HG03521 (cell line): Measurements from ENCODE around the gene HIPK1.
"Not testable (repeated sequence)": the region's sequence is repeated elsewhere in the genome, so short reads cannot be mapped to it uniquely, and the experiment has no call there.

Source experiments
- ATAC-seq: cut with Tn5 transposase; IDR thresholded peaks from one replicate; pipeline ENCODE4 v1.9.1; 2021; ENCODE audit warnings: mild to moderate bottlenecking, moderate library complexity; ENCODE audit not compliant: unreplicated experiment

Gene HIPK1

GRCh38 chr1:113980110-113980509 is 51.0 kb downstream of the HIPK1 start:
- ATAC-seq = no peak

DNA sequence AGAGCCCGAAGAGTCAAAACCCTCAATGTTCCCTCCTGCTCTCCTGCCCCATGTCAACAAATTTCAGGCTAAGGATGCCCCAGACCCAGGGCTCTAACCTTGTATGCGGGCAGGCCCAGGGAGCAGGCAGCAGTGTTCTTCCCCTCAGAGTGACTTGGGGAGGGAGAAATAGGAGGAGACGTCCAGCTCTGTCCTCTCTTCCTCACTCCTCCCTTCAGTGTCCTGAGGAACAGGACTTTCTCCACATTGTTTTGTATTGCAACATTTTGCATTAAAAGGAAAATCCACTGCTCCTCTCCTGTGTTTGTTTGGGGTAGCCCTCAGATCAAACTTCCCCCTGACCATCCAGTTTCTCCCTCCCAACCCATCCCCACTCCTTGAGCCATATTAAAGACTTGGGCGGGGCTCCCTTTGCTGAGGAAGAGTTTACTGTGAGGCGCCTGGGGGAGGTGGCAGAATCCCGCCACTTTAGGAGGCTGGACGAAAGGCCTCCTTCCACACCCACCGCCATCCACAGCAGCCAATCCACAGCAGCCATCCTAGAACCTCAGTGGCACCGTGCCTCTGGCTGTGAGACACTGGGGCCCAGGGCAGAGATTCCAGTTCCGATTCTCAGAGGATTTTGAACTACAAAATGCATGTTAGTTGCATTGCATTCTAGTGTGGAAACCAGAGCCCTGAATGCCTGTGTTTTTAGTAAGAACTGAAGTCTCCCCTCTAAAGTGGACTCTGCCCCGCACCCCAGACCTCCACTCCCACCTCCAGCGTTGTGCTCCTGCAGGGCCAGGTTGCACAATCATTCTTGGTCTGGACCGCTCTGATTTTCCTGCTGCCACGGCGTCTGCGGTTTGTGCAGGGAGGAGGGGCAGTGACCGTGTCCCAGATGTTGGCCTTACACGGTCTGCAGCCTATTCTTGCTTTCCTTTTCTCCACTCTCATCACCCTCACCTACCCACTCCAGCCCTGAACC is 53.1 kb downstream of the HIPK1 start:
- ATAC-seq = no peak

DNA sequence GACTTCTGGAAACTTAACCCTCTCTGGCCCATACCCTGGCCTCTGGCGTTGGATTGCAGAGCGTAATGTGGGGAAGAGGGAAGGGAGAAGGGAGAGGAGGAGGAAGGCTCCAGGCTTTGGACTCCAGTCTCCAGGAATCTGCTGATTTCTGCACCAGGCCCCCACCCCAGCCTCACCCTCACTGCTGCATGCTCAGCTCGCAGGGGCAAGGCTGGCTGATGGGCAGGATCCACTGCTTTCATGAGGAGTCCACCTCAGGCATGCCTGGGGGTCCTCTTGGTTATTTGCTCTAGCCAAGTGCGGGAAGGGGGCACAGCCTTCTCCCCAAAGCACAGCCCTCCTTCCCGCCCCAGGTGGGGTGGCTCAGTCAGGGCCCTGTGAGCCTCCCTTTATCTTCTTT is 53.8 kb downstream of the HIPK1 start:
- no peak for ATAC-seq

DNA sequence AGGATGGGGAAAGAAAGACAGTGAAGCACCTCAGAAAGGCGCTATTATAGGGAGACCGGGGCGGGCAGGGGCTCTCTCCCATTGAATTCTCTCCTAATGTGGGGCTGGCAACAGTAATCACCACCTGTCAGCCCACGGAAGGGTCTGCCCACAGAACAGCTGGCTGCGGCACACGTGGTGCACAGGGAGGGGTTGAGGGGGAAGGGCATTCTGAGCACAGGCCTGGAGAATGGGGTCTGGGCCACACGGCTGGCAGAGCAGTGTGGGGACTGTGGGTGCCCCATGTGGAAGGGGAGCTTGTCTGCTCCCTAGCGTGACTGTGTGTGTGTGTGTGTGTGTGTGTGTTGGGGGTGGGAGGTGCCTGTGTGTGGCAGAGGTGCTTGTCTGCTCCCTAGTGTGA is 54.3 kb downstream of the HIPK1 start:
- ATAC-seq = no peak

DNA sequence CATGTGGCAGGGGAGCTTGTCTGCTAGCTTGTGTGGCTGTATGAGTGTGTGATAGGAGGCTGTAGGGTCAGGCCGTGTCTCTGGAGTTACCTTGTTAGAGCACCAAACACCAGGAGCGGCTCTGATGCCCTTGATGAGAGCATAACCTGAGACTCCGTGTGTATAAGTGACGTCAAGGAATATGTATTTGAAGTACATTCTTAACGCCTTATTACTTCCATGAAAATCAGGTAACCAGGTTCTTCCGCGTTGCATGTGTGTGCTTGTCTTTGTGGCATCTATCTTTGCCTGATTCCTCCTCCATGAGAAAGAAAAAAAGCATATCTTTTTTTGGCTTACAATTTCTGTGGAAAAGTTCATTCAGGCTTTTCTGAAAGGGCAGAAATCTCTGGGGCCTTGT is 54.7 kb downstream of the HIPK1 start:
- no peak for ATAC-seq

GRCh38 chr1:113984710-113985109 is 55.6 kb downstream of the HIPK1 start:
- no peak for ATAC-seq

DNA sequence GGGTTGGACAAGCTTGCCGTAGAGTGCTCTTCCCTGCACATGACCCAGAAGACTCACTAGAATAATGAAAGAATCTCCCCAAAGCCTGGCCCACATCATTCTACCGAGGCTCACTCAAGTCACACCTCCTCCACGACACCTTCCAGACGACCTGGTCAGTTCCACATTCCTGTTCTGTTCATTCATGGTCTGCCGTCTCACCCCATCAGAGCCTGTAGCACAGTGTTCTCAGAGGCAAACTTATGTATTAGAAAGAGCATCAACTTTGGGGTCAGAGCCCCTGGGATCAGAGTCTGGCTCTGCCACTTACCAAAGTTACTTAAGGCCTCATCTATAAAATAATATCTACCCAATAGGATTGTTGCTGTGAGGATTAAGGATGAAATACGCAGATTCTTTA is 57.7 kb downstream of the HIPK1 start:
- ATAC-seq = no peak

DNA sequence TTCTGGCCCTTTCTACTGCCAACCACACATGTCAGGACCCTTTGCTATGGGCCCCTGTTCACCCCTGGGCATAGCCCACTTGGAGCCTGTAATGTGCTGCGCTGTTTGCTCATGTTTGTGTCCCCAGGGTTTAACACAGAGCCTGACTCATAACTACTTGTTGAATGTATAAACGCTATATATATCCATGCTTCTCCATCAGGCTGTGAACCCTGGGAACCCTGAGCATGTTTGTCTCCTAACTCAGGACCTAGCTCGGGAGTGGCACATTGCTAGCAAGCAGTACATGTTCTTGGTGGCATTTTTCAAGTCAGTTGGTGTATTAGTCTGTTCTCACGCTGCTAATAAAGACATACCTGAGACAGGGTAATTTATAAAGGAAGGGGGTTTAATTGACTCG is 58.1 kb downstream of the HIPK1 start:
- no peak for ATAC-seq

- ATAC-seq = no peak
Observed at GRCh38 chr1:113990530-113990929, 61.4 kb downstream of the HIPK1 start.

- ATAC-seq = no peak
Observed at GRCh38 chr1:113990961-113991360, 61.8 kb downstream of the HIPK1 start.

GRCh38 chr1:113991467-113991997 is 62.4 kb downstream of the HIPK1 start:
- ATAC-seq = no peak

- no peak for ATAC-seq
Observed at GRCh38 chr1:113993072-113993471, 63.9 kb downstream of the HIPK1 start.

DNA sequence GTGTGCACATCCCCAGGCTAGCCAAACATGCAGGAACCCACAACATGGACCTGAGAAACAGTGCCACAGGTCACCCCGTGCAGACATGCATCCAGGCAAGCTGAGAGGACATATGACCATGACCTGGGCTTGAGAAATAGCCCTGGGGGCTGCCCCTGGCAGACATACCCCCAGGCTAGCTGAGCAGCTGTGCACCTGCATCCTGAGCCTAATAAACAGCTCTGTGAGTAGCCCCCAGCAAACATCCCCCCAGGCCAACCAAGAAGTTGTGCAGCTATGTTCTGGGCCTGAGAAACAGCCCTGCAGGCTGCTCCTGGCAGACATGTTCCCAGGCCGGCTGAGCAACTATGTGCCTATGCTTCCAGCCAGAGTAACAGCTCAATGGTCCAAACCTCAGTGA is 64.6 kb downstream of the HIPK1 start:
- ATAC-seq = no peak

- no peak for ATAC-seq
Observed at GRCh38 chr1:113995382-113995781, 66.3 kb downstream of the HIPK1 start.

DNA sequence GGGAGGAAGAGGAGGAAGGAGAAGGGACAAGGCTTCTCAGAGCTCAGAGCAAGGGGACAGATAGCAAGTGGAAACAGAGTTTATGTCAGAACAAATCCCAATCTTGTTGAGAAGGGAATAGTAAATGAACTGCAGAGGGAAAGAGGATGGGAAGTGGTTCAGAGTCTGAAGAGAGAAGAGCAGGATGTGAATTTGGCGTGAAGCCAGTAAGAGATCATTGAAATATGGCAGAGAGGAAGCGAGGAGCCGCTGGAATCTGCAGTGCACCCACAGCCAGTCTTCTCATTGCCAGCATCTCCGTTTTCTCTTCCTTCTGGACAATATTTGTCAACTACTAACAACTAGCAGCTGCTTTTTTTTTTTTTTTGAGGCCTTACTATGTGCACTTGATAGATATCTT is 69.2 kb downstream of the HIPK1 start:
- no peak for ATAC-seq

DNA sequence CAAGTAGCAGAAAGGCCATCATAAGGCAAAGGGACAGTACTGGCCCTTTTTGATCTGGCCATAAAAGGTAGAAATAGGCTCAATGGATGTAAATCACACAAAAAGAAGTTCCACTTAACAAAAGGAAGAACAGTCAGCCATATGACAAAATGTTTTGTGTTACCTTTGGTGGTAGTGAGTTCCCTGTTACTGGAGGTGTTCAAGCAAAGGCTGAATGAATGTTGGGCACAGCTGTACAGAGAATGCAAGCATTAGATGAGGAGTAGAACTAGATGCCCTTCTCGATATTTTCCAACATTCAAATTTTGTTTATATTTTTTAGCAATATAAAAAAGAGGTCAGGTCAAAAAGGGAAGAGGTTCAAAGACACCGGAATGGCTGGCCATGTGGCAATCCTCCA is 70.1 kb downstream of the HIPK1 start:
- no peak for ATAC-seq

- ATAC-seq = no peak
Observed at GRCh38 chr1:113999799-114000198, 70.7 kb downstream of the HIPK1 start.

DNA sequence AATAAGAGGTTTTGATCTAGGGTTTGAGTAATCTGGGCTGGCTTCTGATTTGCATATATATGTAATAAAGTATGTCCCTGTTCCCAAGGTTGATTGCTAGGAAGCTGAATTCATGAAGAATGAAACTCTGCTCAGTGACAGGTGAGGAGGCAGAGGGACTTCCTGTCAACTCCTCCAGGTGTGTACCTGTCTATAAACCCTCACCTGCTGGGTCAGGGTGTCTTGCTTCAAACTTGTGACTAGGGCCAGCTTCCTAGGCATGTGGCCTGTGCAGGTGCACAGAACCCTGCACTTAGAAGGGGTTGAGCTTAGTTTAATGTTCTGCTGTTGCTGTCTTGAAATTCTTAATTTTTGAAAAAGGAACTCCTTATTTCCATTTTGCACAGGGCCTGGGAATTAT is 71.3 kb downstream of the HIPK1 start:
- no peak for ATAC-seq

- ATAC-seq = no peak
Observed at GRCh38 chr1:114002492-114003239, 73.5 kb downstream of the HIPK1 start.

GRCh38 chr1:114003431-114003830 is 74.3 kb downstream of the HIPK1 start:
- ATAC-seq = no peak

GRCh38 chr1:114006825-114007224 is 77.7 kb downstream of the HIPK1 start:
- not testable (repeated sequence) for ATAC-seq

DNA sequence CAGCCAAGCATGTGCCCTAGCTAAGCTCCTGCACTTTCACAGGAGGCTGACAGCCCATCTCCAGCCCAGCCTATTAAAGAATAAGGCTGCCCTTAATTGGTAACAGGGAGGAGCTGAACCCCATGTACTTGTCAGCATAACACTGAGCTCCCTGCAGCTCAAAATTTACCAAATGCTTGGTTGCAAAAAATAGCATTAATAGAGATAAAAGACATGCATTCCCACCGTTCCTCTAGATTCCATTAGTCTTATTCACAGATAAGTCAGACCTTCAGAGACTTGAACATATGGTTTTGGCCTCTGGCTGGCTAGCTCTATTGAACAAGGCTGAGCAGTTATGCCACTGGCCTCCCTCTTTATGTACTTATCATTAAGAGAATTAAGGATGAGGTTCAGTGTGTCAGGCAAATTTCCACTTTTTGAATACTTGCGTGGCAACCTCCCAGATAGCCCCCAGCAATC is 79.4 kb downstream of the HIPK1 start:
- ATAC-seq = no peak
